NCI-H187 (cell line): ENCODE data around the gene SELENOM.
"Not testable (repeated sequence)": the region's sequence is repeated elsewhere in the genome, so short reads cannot be mapped to it uniquely, and the experiment has no call there.

Experiments used
- DNase-seq, 2 experiments: peaks; one replicate each; lab custom pipeline; 2025; lab: John Stamatoyannopoulos, UW

The SELENOM gene

GRCh38 chr22:31075961-31076360, 31.4 kb downstream of the SELENOM start:
- DNase-seq, result no peak

GRCh38 chr22:31073545-31074145, 33.7 kb downstream of the SELENOM start:
- not testable (repeated sequence) for DNase-seq

- DNase-seq, result not testable (repeated sequence)
Observed at GRCh38 chr22:31073125-31073524, 34.2 kb downstream of the SELENOM start.

- DNase-seq, result not testable (repeated sequence)
Observed at GRCh38 chr22:31069691-31070314, 37.6 kb downstream of the SELENOM start.

GRCh38 chr22:31068970-31069369, 38.4 kb downstream of the SELENOM start:
- no peak for DNase-seq

GRCh38 chr22:31064369-31064768, 43.0 kb downstream of the SELENOM start:
- no peak for DNase-seq

GRCh38 chr22:31062566-31063230, 44.7 kb downstream of the SELENOM start:
- DNase-seq, result no peak

- DNase-seq, result not testable (repeated sequence)
Observed at GRCh38 chr22:31059663-31060062, 47.7 kb downstream of the SELENOM start.

GRCh38 chr22:31056986-31057599, 50.3 kb downstream of the SELENOM start:
- DNase-seq, result no peak

GRCh38 chr22:31055635-31056159, 51.7 kb downstream of the SELENOM start:
- DNase-seq, result no peak

GRCh38 chr22:31055117-31055634, 52.2 kb downstream of the SELENOM start:
- DNase-seq, result no peak
